Breast epithelium (tissue), 4 donors: ENCODE results near the gene DBH. TPM values are rescaled to one million over a fixed set of nuclear protein-coding genes. Genes with fewer than 3 reads are reported as not detected.
"Not testable (repeated sequence)": the region's sequence is repeated elsewhere in the genome, so short reads cannot be mapped to it uniquely, and the experiment has no call there.

Experiments
- DNase-seq, 2 donors: peaks; one replicate each; pipeline ENCODE4 v3.0.0-alpha.2; 2019; ENCODE audit warnings: low spot score in 2 of 2
- H3K27ac ChIP-seq, 2 donors: fragments of 200-600 bp; sonication (generic) in 1 of 2; one replicate each; pipeline ENCODE4 v1.5.1; 2016 to 2019; ENCODE audit warnings: mild to moderate bottlenecking in 1 of 2
- H3K27me3 ChIP-seq, 2 donors: fragments of 200-600 bp; sonication (generic) in 1 of 2; one replicate each; pipeline versions ENCODE4 v1.5.1 to v1.6.0; 2017 to 2019; ENCODE audit warnings: control low read depth in 1 of 2, mild to moderate bottlenecking in 1 of 2
- H3K36me3 ChIP-seq: fragments of 200-600 bp; one replicate; pipeline ENCODE4 v1.5.1; 2019
- H3K4me1 ChIP-seq, 2 donors: fragments of 200-600 bp; sonication (generic); one replicate each; pipeline ENCODE4 v1.5.1; 2016 to 2019; ENCODE audit warnings: control low read depth in 1 of 2
- H3K4me3 ChIP-seq, 3 donors: fragments of 200-600 bp; sonication (generic); 1 replicate in 2 of 3; 2 replicates in 1 of 3; pipeline ENCODE4 v1.5.1; 2016 to 2019; ENCODE audit warnings: mild to moderate bottlenecking in 3 of 3, moderate library complexity in 2 of 3
- H3K9me3 ChIP-seq, 2 donors: fragments of 200-600 bp; sonication (generic) in 1 of 2; one replicate each; pipeline ENCODE4 v1.5.1; 2016 to 2019; ENCODE audit warnings: control low read depth in 1 of 2
- CTCF ChIP-seq, 3 donors: fragments of 450-650 bp; IDR thresholded peaks; one replicate each; pipeline ENCODE4 v1.5.1; 2016 to 2017; ENCODE audit warnings: antibody characterized with exemption in 3 of 3, mild to moderate bottlenecking in 3 of 3, moderate library complexity in 3 of 3
- POLR2A ChIP-seq: fragments of 450-650 bp; IDR thresholded peaks from one replicate; pipeline ENCODE4 v1.6.1; 2016; ENCODE audit warnings: antibody characterized with exemption, mild to moderate bottlenecking, moderate library complexity
- POLR2AphosphoS5 ChIP-seq, 3 donors: sonication (generic); formaldehyde crosslinking; IDR thresholded peaks; one replicate each; pipeline ENCODE4 v1.6.1; 2017; ENCODE audit warnings: antibody characterized with exemption in 3 of 3
- intact Hi-C: fragments of 100-400 bp; cut with DNase I; formaldehyde crosslinking; loops from one replicate; pipeline ENCODE4 v1.15.1; 2023; ENCODE audit warnings: low total_unique reads
- total RNA-seq, 3 donors: library from RNA; depleted of rRNA; stranded (reverse); fragments of >200 nt; gene quantifications; one replicate each; pipeline ENCODE4 v1.1.0, GENCODE V29; 2016

The DBH gene
- total RNA-seq, 3 donors from 2014 or later = not detected

DNA sequence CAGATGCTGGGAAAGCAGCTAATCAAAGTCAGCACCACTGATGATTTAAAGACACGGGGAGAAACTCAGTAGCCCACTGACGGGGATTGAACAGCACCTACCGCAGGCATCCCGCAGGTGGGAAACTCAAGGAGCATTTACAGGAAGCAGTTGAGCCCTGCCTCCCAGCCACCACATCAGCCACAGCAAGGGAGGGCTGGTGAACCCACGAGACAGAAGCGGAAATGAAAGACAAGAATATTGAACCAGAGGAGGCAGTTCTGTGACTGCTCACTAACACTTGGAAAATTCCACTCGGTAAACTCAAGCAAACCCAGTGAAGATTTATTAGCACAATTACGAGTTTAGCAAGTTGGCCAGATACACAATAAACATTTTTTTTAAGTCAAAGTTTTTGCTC is 16.4 kb upstream of the DBH start:
- Histone ChIP-seq H3K4me1 (no peaks in the 10 kb centered on the region), H3K27ac (no peak overlapping the region), H3K4me3 (no peak overlapping the region), H3K36me3 (no peaks in the 10 kb centered on the region), H3K27me3 (peaks cover 0 to 49% of the 10 kb centered on the region in 2 donors), H3K9me3 (no peaks in the 10 kb centered on the region)
- no peak for DNase-seq
- TF ChIP-seq POLR2AphosphoS5 (IDR thresholded peaks at IDR 0.05) = no peak
- no peak for TF ChIP-seq POLR2A
- TF ChIP-seq CTCF (IDR thresholded peaks at IDR 0.05) = no peak
- intact Hi-C loops = loop anchor here (5.0 kb wide), 1 partner anchor 1782 kb away; no protein-coding TSS in a partner anchor

GRCh38 chr9:133621725-133622267 is 14.4 kb upstream of the DBH start:
- TF ChIP-seq CTCF (IDR thresholded peaks at IDR 0.05) = no peak
- no peak for TF ChIP-seq POLR2A
- no peak for TF ChIP-seq POLR2AphosphoS5 (IDR thresholded peaks at IDR 0.05)
- no peak for DNase-seq

GRCh38 chr9:133622555-133622954 is 13.6 kb upstream of the DBH start:
- H3K27me3 ChIP-seq = peaks cover 0 to 21% of the 10 kb centered on the region in 2 donors
- H3K4me3 ChIP-seq = no peak overlapping the region
- intact Hi-C loops = no loop called here
- peaks cover 8 to 19% of the 10 kb centered on the region in 2 donors for H3K9me3 ChIP-seq
- no peak for TF ChIP-seq CTCF (IDR thresholded peaks at IDR 0.05)
- TF ChIP-seq POLR2A = no peak
- TF ChIP-seq POLR2AphosphoS5 (IDR thresholded peaks at IDR 0.05) = no peak
- no peak overlapping the region for H3K27ac ChIP-seq
- no peaks in the 10 kb centered on the region for H3K4me1 ChIP-seq
- no peak for DNase-seq
- no peaks in the 10 kb centered on the region for H3K36me3 ChIP-seq

More at GRCh38 chr9:133621725-133622267, 14.4 kb upstream of the DBH start:
- Histone ChIP-seq H3K27me3 (peaks cover 0 to 29% of the 10 kb centered on the region in 2 donors), H3K4me3 (no peak overlapping the region), H3K27ac (no peak overlapping the region), H3K9me3 (peaks cover 8 to 18% of the 10 kb centered on the region in 2 donors), H3K4me1 (no peaks in the 10 kb centered on the region), H3K36me3 (no peaks in the 10 kb centered on the region)
- intact Hi-C loops = no loop called here

- H3K9me3 ChIP-seq = peaks cover 8 to 19% of the 10 kb centered on the region in 2 donors
- H3K36me3 ChIP-seq, H3K27ac ChIP-seq, H3K4me1 ChIP-seq, intact Hi-C loops, H3K4me3 ChIP-seq, DNase-seq: not testable (repeated sequence)
- peaks cover 0 to 11% of the 10 kb centered on the region in 2 donors for H3K27me3 ChIP-seq
These were observed 10.2 kb upstream of the DBH start for GRCh38 chr9:133626008-133626407.

DNA sequence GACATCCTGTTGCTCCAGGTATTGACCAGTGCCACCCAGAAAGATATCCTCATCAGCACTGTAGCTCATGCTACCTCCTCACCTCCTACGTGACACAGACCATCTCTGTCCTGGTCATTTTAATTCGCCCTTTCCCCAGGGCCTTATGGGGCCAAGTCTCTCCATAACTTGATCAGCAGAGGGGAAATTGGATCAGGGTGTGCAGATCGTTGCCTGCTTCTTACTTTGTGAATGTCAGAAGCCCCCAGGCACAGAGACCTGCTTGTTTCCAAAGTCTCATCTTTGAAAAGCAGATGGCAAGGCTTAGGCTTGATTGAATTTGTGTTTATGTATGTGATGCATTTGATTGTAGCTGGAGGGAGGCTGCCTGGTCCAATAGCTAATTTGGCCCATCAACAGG is 8.8 kb upstream of the DBH start:
- Histone ChIP-seq H3K4me3 (no peak overlapping the region), H3K36me3 (no peaks in the 10 kb centered on the region), H3K9me3 (peaks cover 8 to 19% of the 10 kb centered on the region in 2 donors), H3K27ac (no peak overlapping the region), H3K4me1 (no peaks in the 10 kb centered on the region), H3K27me3 (peaks cover 0 to 9% of the 10 kb centered on the region in 2 donors)
- TF ChIP-seq POLR2AphosphoS5 (IDR thresholded peaks at IDR 0.05) (no peak), POLR2A (no peak), CTCF (IDR thresholded peaks at IDR 0.05) (no peak)
- intact Hi-C loops = no loop called here
- DNase-seq = no peak
